Naive B cell (primary cell): Measurements from ENCODE around the gene PFKM. TPM values are rescaled to one million over a fixed set of nuclear protein-coding genes. Genes with fewer than 3 reads are reported as not detected.
A peak's percentile ranks its signal among the peaks of the same experiment; 100 is the strongest.

Experiments
- ATAC-seq, 2 donors: fragments of 150-1000 bp; cut with Tn5 transposase; 2 replicates each; pipeline ENCODE4 v1.10.0; 2021; ENCODE audit warnings: low read depth in 2 of 2, mild to moderate bottlenecking in 2 of 2, moderate library complexity in 2 of 2
- DNase-seq: peaks from one replicate; pipeline ENCODE4 v3.0.0; 2022
- H3K27ac Mint-ChIP-seq, 6 donors: one replicate each; pipeline ENCODE4 v1.8.0; 2020 to 2022; ENCODE audit warnings: mild to moderate bottlenecking in 6 of 6, mixed read lengths in 6 of 6, moderate library complexity in 5 of 6, inconsistent platforms in 2 of 6
- H3K27me3 Mint-ChIP-seq, 3 donors: one replicate each; pipeline ENCODE4 v1.8.0; 2021 to 2022; ENCODE audit warnings: mixed read lengths in 3 of 3, mild to moderate bottlenecking in 1 of 3
- H3K36me3 Mint-ChIP-seq, 2 donors: one replicate each; pipeline ENCODE4 v1.8.0; 2020 to 2022; ENCODE audit warnings: mixed read lengths in 2 of 2, inconsistent platforms in 1 of 2, mild to moderate bottlenecking in 1 of 2
- H3K4me1 Mint-ChIP-seq, 3 donors: one replicate each; pipeline ENCODE4 v1.8.0; 2020 to 2022; ENCODE audit warnings: mixed read lengths in 3 of 3, inconsistent platforms in 1 of 3, mild to moderate bottlenecking in 1 of 3, moderate library complexity in 1 of 3
- H3K4me3 Mint-ChIP-seq, 8 donors: one replicate each; pipeline ENCODE4 v1.8.0; 2020 to 2022; ENCODE audit warnings: mild to moderate bottlenecking in 8 of 8, mixed read lengths in 8 of 8, moderate library complexity in 8 of 8, inconsistent platforms in 2 of 8
- H3K9me3 Mint-ChIP-seq, 7 donors: one replicate each; pipeline ENCODE4 v1.8.0; 2020 to 2022; ENCODE audit warnings: mixed read lengths in 7 of 7, mild to moderate bottlenecking in 5 of 7, inconsistent platforms in 2 of 7, moderate library complexity in 1 of 7
- polyA plus RNA-seq, 6 donors: library from polyadenylated mRNA; unstranded; fragments of 300-500 nt; fragmentation: Illumina TruSeq; gene quantifications; one replicate each; pipeline ENCODE4 v1.2.3, GENCODE V29; 2021; ENCODE audit warnings: low read depth in 6 of 6

PFKM gene
- polyA plus RNA-seq, 6 donors from 2014 or later: 5.3 to 12.2 (median 7.1) TPM

GRCh38 chr12:48175613-48176416 lies 56.7 kb downstream of the PFKM start:
- Mint-ChIP-seq H3K4me3 (no peak overlapping the region), H3K27me3 (peaks cover 11 to 41% (median 39%) of the 10 kb centered on the region in 3 donors), H3K36me3 (peaks cover 0 to 2% of the 10 kb centered on the region in 2 donors)

GRCh38 chr12:48176417-48176751 lies 57.2 kb downstream of the PFKM start:
- no peak overlapping the region for H3K27ac Mint-ChIP-seq
- ATAC-seq: no peak
- no peak overlapping the region for H3K4me3 Mint-ChIP-seq
- H3K4me1 Mint-ChIP-seq: peaks cover 0 to 5% (median 0%) of the 10 kb centered on the region in 3 donors
- peaks cover 0 to 7% of the 10 kb centered on the region in 2 donors for H3K36me3 Mint-ChIP-seq
- DNase-seq: no peak
- no peaks in the 10 kb centered on the region for H3K9me3 Mint-ChIP-seq
- H3K27me3 Mint-ChIP-seq: peaks cover 15 to 47% (median 45%) of the 10 kb centered on the region in 3 donors

More at GRCh38 chr12:48175613-48176416, 56.7 kb downstream of the PFKM start:
- no peaks in the 10 kb centered on the region for H3K9me3 Mint-ChIP-seq
- ATAC-seq (no peak), DNase-seq (no peak)
- H3K27ac Mint-ChIP-seq: no peak overlapping the region
- H3K4me1 Mint-ChIP-seq: peaks cover 0 to 5% (median 0%) of the 10 kb centered on the region in 3 donors

- Mint-ChIP-seq H3K9me3 (no peaks in the 10 kb centered on the region), H3K36me3 (peaks cover 0 to 7% of the 10 kb centered on the region in 2 donors), H3K27ac (no peak overlapping the region), H3K4me1 (peaks cover 8 to 14% (median 9%) of the 10 kb centered on the region in 3 donors), H3K27me3 (peaks cover 15 to 47% (median 45%) of the 10 kb centered on the region in 3 donors), H3K4me3 (no peak overlapping the region)
- DNase-seq (no peak), ATAC-seq (no peak)
Measured at GRCh38 chr12:48177982-48178381, 58.8 kb downstream of the PFKM start.

DNA sequence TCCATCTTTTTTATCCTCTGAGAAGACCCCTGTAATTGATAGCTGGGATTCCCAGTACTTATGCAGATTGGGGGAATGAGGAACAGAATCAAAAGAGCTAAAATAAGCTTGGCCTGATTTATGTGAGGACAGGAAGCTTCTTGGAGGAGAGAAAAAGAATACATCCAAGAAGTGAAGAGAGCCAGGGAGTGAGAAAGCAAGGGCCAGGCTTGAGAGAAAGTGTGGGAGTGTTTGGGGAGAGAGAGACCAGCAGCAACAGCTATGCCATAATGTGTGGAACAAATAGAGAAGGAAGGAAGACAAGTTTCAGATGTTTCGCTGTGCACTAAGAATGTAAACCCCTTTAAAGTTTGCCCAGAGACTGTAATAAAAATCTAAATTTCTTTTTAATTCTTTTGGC lies 60.3 kb downstream of the PFKM start:
- DNase-seq (no peak), ATAC-seq (no peak)
- peak overlapping the region in 1 of 8 donors; percentile 23 for H3K4me3 Mint-ChIP-seq
- H3K36me3 Mint-ChIP-seq: peaks cover 0 to 7% of the 10 kb centered on the region in 2 donors
- no peaks in the 10 kb centered on the region for H3K9me3 Mint-ChIP-seq
- no peak overlapping the region for H3K27ac Mint-ChIP-seq
- peaks cover 15 to 25% (median 17%) of the 10 kb centered on the region in 3 donors for H3K4me1 Mint-ChIP-seq
- peaks cover 15 to 52% (median 45%) of the 10 kb centered on the region in 3 donors for H3K27me3 Mint-ChIP-seq

DNA sequence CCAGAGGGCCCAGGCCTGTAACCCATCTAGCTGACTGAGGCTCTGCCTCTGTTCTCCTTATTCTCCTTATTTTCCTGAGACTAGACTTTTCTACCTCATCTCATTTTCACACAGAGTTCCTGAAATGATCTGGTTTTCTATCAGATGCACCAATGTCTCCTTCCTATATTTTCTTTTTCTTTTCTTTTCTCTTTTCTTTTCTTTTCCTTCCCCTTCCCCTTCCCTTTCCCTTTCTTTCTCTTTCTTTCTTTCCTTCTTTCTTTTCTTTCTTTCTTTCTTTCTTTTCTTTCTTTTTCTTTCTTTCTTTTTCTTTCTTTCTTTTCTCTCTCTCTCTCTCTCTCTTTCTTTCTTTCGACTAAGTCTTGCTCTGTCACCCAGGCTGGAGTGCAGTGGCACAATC lies 61.3 kb downstream of the PFKM start:
- Mint-ChIP-seq H3K4me3 (peak overlapping the region in 1 of 8 donors; percentile 23), H3K36me3 (peaks cover 0 to 7% of the 10 kb centered on the region in 2 donors), H3K27me3 (peaks cover 17 to 60% (median 47%) of the 10 kb centered on the region in 3 donors), H3K27ac (no peak overlapping the region), H3K4me1 (peaks cover 24 to 34% (median 26%) of the 10 kb centered on the region in 3 donors), H3K9me3 (no peaks in the 10 kb centered on the region)
- no peak for ATAC-seq
- DNase-seq: no peak

- Mint-ChIP-seq H3K4me3 (peak overlapping the region in 2 of 8 donors; percentile 10 to 95), H3K36me3 (peaks cover 0 to 7% of the 10 kb centered on the region in 2 donors), H3K4me1 (peaks cover 29 to 35% (median 32%) of the 10 kb centered on the region in 3 donors), H3K27ac (peak overlapping the region in 1 of 6 donors; percentile 48), H3K27me3 (peaks cover 19 to 62% (median 52%) of the 10 kb centered on the region in 3 donors), H3K9me3 (no peaks in the 10 kb centered on the region)
- ATAC-seq (no peak), DNase-seq (no peak)
Measured at GRCh38 chr12:48180857-48181495, 61.8 kb downstream of the PFKM start.

GRCh38 chr12:48182631-48183030 lies 63.5 kb downstream of the PFKM start:
- H3K27ac Mint-ChIP-seq: peak overlapping the region in 5 of 6 donors; percentile 10 to 96 (median 89)
- peaks cover 34 to 36% (median 34%) of the 10 kb centered on the region in 3 donors for H3K4me1 Mint-ChIP-seq
- H3K4me3 Mint-ChIP-seq: peak overlapping the region; percentile 91 to 98 (median 96)
- ATAC-seq (no peak), DNase-seq (no peak)
- H3K27me3 Mint-ChIP-seq: peaks cover 19 to 51% (median 44%) of the 10 kb centered on the region in 3 donors
- no peaks in the 10 kb centered on the region for H3K9me3 Mint-ChIP-seq
- peaks cover 0 to 7% of the 10 kb centered on the region in 2 donors for H3K36me3 Mint-ChIP-seq

- Mint-ChIP-seq H3K27ac (peak within 1 kb of the TSS; percentile 60 to 96 (median 88)), H3K36me3 (peaks cover 0 to 7% of the 10 kb centered on the region in 2 donors), H3K9me3 (no peaks in the 10 kb centered on the region), H3K4me1 (peaks cover 34 to 36% (median 34%) of the 10 kb centered on the region in 3 donors), H3K4me3 (peak within 1 kb of the TSS; percentile 91 to 98 (median 96)), H3K27me3 (peaks cover 19 to 50% (median 42%) of the 10 kb centered on the region in 3 donors)
- DNase-seq: peak; percentile 76
- peak; percentile 69 to 74 for ATAC-seq
Measured at GRCh38 chr12:48183091-48183875, 64.1 kb downstream of the PFKM start, which contains the start of gene CCDC184. CCDC184 (plus strand) TSS chr12:48183644; CDS start chr12:48184123, 479 bp downstream.

DNA sequence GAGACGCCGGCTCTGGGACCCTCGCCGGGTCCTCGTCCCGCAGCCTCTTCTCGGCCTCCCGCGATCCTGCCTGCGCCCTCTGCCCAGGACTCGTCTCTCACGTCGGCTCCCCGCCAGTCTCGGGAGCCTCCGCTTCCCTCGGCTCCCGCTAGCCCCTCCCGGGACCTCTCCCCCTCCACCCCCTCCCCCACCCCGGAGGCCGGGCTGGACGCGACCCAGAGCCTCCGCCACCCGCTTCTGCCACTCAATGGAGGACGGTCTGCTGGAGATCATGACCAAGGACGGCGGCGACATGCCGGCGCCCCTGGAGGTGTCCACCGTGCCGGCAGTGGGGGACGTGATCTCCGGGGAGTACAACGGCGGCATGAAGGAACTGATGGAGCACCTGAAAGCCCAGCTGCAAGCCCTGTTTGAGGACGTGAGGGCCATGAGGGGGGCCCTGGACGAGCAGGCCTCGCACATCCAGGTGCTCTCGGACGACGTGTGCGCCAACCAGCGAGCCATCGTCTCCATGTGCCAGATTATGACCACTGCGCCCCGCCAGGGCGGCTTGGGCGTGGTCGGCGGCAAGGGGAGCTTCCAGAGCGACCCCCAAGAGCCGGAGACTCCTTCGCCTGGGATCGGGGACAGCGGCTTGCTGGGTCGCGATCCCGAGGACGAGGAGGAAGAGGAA lies 64.8 kb downstream of the PFKM start:
- DNase-seq: no peak
- Mint-ChIP-seq H3K4me3 (peak overlapping the region; percentile 73 to 98 (median 92)), H3K4me1 (peaks cover 34 to 36% (median 34%) of the 10 kb centered on the region in 3 donors), H3K36me3 (peaks cover 0 to 7% of the 10 kb centered on the region in 2 donors), H3K9me3 (no peaks in the 10 kb centered on the region), H3K27ac (peak overlapping the region in 4 of 6 donors; percentile 62 to 89 (median 72)), H3K27me3 (peaks cover 13 to 43% (median 35%) of the 10 kb centered on the region in 3 donors)
- peak in 1 of 2 donors; percentile 7 for ATAC-seq

GRCh38 chr12:48184549-48184922 lies 65.4 kb downstream of the PFKM start:
- Mint-ChIP-seq H3K4me1 (peaks cover 34 to 36% (median 34%) of the 10 kb centered on the region in 3 donors), H3K27me3 (peaks cover 16 to 40% (median 30%) of the 10 kb centered on the region in 3 donors), H3K27ac (peak overlapping the region in 2 of 6 donors; percentile 42 to 67), H3K36me3 (peaks cover 0 to 7% of the 10 kb centered on the region in 2 donors), H3K4me3 (peak overlapping the region; percentile 73 to 93 (median 84)), H3K9me3 (no peaks in the 10 kb centered on the region)
- DNase-seq (no peak), ATAC-seq (no peak)

GRCh38 chr12:48185181-48185919 lies 66.2 kb downstream of the PFKM start:
- Mint-ChIP-seq H3K4me3 (peak overlapping the region; percentile 67 to 93 (median 78)), H3K36me3 (peaks cover 0 to 7% of the 10 kb centered on the region in 2 donors), H3K27ac (peak overlapping the region in 4 of 6 donors; percentile 25 to 74 (median 50)), H3K4me1 (peaks cover 34 to 36% (median 34%) of the 10 kb centered on the region in 3 donors), H3K9me3 (no peaks in the 10 kb centered on the region), H3K27me3 (peaks cover 14 to 35% (median 26%) of the 10 kb centered on the region in 3 donors)
- DNase-seq (peak; percentile 37), ATAC-seq (peak; percentile 32 to 47)
